ENCODE measurements around the gene ADCY7.

- TF ChIP-seq EZH2 (IDR thresholded peaks at IDR 0.05; ENCODE audit: low read length, missing control alignments) (no peak), CTCF (conservative IDR thresholded peaks at IDR 0.05 in 1 of 2, IDR thresholded peaks at IDR 0.05 in 1 of 2; ENCODE audit: low read depth in 1 of 2, low read length in 2 of 2) (no peak)
These were observed 68.0 kb downstream of the ADCY7 start for GRCh38 chr16:50334106-50334975.
